NCI-H446 treated with DMSO at 0.1 percent for 48 hours (cell line): ENCODE data around the gene USF2.

Source experiments
- DNase-seq: peaks from one replicate; lab custom pipeline; 2025; lab: John Stamatoyannopoulos, UW

Gene USF2

GRCh38 chr19:35265900-35266519 is 2.8 kb upstream of the USF2 start:
- DNase-seq: no peak

- DNase-seq: no peak
Measured at GRCh38 chr19:35266520-35267352, 2.0 kb upstream of the USF2 start.

GRCh38 chr19:35267353-35267817 is 1.4 kb upstream of the USF2 start:
- DNase-seq: no peak

GRCh38 chr19:35267818-35268535 is 785 bp upstream of the USF2 start:
- DNase-seq: peak; percentile 28

GRCh38 chr19:35269438-35270117 is 816 bp downstream of the USF2 start:
- DNase-seq: peak; percentile 23

GRCh38 chr19:35270381-35270811 is 1.6 kb downstream of the USF2 start:
- DNase-seq: no peak

- no peak for DNase-seq
Measured at GRCh38 chr19:35271546-35271945, 2.8 kb downstream of the USF2 start.

- DNase-seq: no peak
Measured at GRCh38 chr19:35272122-35272719, 3.5 kb downstream of the USF2 start.

- no peak for DNase-seq
Measured at GRCh38 chr19:35272954-35273649, 4.3 kb downstream of the USF2 start.

GRCh38 chr19:35273686-35274259 is 5.0 kb downstream of the USF2 start:
- DNase-seq: no peak

GRCh38 chr19:35274323-35274722 is 5.6 kb downstream of the USF2 start:
- no peak for DNase-seq

- no peak for DNase-seq
Measured at GRCh38 chr19:35276706-35277281, 8.0 kb downstream of the USF2 start.

GRCh38 chr19:35278578-35279284 is 10.0 kb downstream of the USF2 start:
- no peak for DNase-seq

GRCh38 chr19:35279374-35279773 is 10.6 kb downstream of the USF2 start:
- DNase-seq: no peak

- no peak for DNase-seq
Measured at GRCh38 chr19:35279985-35280821, 11.4 kb downstream of the USF2 start.

- no peak for DNase-seq
Measured at GRCh38 chr19:35281303-35281702, 12.5 kb downstream of the USF2 start.

- no peak for DNase-seq
Measured at GRCh38 chr19:35284153-35285094, 15.7 kb downstream of the USF2 start.

- DNase-seq: no peak
Measured at GRCh38 chr19:35285095-35285449, 16.3 kb downstream of the USF2 start.
